Sigmoid colon (tissue), 4 donors: ENCODE data around the gene CCND3.

Experiments
- EP300 ChIP-seq, 4 donors: sonication (generic); formaldehyde crosslinking; IDR thresholded peaks; one replicate each; pipeline ENCODE4 v1.6.1; 2017; ENCODE audit warnings: antibody characterized with exemption in 4 of 4
- POLR2A ChIP-seq, 2 donors: fragments of 450-650 bp; IDR thresholded peaks; one replicate each; pipeline ENCODE4 v1.6.1; 2016; ENCODE audit warnings: antibody characterized with exemption in 2 of 2, mild to moderate bottlenecking in 2 of 2, moderate library complexity in 2 of 2
- POLR2AphosphoS5 ChIP-seq, 4 donors: sonication (generic); formaldehyde crosslinking; IDR thresholded peaks; one replicate each; pipeline ENCODE4 v1.6.1; 2017; ENCODE audit warnings: antibody characterized with exemption in 4 of 4
- TF ChIP-seq, protein P1 (sequence below), 4 experiments: fragments of 450-650 bp in 3 of 4; fragments of 200-600 bp in 1 of 4; IDR thresholded peaks; one replicate each; pipeline ENCODE4 v1.5.1; 2016 to 2019; ENCODE audit warnings: antibody characterized with exemption in 4 of 4, mild to moderate bottlenecking in 3 of 4, moderate library complexity in 2 of 4

DNA sequence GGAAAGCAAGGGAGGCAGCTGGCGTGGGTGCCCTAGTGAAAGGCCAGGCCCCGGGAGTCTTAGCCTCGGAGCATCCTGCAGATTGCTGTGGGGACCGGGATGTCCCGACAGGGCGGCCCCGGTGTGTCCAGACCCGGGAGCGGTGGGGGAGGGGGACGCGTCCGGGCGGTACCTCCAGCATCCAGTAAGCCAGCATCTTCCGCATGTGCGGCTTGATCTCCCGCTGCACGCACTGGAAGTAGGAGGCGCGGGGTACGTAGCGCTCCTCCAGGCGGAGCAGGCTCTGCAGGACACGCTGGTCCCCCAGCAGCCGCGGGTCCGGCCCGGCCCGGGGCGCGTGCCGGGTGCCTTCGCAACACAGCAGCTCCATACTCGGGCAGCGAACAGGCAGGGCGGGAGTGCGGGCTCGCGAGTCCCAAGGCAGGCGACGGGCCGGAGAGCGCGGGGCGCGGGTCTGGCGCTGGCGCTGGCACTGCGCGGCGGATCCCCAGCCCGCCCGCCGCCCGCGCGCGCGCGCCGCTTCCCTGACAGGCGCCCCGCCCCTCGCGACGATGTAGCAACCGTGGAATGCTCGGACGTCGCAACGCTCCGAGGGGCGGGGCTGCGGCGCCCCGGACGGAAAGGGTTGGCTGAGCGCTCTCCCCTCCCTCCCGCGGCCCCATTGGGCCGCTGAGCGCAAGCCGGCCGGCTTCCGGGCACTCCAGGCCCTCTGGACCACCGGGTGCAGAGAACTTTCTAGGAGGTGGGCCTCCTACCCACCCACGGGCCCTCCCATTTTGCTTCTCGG lies at the start of gene CCND3:
- TF ChIP-seq, protein P1, sequence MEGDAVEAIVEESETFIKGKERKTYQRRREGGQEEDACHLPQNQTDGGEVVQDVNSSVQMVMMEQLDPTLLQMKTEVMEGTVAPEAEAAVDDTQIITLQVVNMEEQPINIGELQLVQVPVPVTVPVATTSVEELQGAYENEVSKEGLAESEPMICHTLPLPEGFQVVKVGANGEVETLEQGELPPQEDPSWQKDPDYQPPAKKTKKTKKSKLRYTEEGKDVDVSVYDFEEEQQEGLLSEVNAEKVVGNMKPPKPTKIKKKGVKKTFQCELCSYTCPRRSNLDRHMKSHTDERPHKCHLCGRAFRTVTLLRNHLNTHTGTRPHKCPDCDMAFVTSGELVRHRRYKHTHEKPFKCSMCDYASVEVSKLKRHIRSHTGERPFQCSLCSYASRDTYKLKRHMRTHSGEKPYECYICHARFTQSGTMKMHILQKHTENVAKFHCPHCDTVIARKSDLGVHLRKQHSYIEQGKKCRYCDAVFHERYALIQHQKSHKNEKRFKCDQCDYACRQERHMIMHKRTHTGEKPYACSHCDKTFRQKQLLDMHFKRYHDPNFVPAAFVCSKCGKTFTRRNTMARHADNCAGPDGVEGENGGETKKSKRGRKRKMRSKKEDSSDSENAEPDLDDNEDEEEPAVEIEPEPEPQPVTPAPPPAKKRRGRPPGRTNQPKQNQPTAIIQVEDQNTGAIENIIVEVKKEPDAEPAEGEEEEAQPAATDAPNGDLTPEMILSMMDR (IDR thresholded peaks at IDR 0.05), result no peak
- no peak for TF ChIP-seq POLR2A (IDR thresholded peaks at IDR 0.05)
- TF ChIP-seq EP300 (IDR thresholded peaks at IDR 0.05), result no peak
- peak in 2 of 4 donors; percentile 33 to 61 for TF ChIP-seq POLR2AphosphoS5 (IDR thresholded peaks at IDR 0.05)
